GM19025 (cell line): ENCODE data around the gene GPLD1.

Experiments
- ATAC-seq: cut with Tn5 transposase; IDR thresholded peaks from one replicate; pipeline ENCODE4 v1.9.1; 2021; ENCODE audit warnings: mild to moderate bottlenecking, low read depth, moderate library complexity; ENCODE audit not compliant: unreplicated experiment

The GPLD1 gene

DNA sequence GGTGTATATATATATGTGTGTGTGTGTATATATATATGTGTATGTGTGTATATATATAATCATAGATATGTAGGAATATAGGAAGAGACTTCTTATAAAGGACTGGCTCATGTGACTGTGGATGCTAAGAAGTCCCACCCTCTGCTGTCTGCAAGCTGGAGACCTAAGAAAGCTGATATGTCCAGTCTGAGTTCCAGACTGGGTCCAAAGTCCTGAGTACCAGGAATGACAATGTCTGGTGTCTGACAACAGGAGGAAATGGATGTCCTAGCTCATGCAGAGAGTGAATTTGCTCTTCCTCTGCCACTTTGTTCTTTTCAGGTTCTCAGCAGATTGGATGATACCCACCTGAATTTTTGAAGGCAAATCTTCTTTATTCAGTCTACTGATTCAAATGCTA, 12.5 kb upstream of the GPLD1 start:
- no peak for ATAC-seq

DNA sequence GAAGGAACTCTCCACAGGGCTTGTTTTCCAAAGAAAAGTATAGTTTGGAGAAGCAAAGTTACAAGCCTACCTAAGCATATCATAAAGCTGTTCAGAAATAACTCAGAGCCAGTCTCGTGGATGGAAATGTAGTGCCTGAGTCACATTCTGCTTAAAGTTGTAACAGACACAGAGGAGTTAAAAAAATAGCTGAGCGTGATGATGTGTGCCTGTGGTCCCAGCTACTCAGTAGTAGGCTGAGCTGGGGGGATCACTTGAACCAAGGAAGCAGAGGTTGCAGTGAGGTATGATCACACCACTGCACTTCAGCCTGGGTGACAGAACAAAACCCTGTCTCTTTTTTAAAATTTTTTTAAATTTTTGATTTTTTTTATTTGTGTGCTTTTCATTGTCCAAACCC, 12.0 kb upstream of the GPLD1 start:
- ATAC-seq, result no peak

DNA sequence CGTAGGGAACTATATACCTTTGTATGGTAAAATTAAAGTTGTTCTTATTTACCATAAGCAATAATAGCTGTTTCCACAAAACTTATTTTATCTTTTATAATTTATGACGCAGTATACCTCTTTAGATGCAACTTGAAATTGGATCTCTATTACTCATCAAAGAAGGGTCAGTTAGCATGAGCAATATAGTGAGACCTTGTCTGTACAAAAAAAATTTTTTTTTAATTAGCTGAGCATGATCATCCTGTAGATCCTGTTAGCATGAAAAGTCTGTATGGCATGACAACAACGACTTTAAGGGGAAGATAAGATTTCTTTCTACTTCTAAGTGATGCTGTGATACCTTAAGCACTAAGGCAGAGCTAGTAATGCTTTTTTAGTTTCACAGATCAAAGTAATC, 11.3 kb upstream of the GPLD1 start:
- ATAC-seq, result no peak

DNA sequence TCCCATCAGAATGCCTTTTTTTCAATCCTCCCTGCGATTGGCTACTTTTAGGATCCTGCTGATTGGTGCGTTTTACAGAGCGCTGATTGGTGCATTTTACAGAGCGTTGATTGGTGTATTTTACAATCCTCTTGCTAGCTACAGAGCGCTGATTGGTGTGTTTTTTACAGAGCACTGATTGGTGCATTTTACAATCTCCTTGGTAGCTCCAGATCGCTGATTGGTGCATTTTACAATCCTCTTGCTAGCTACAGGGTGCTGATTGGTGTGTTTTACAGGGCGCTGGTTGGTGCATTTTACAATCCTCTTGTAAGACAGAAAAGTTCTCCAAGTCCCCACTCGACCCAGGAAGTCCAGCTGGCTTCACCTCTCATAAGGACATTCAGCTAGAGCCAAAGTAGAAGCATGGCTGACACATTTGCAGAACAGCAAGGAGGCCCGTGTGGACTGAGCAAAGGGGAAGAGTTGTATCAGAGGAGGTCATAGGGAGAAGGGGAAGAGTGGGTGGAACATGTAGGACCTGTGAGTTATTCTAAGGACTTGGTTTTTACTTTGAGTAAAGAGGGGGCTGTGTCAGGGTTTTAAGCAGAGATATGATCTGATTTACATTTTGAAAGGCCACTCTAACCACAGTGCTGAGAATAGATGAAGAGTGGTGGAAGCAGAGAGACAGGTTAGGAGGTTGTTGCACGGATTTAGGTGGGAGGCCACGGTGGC, 8.0 kb upstream of the GPLD1 start:
- no peak for ATAC-seq

DNA sequence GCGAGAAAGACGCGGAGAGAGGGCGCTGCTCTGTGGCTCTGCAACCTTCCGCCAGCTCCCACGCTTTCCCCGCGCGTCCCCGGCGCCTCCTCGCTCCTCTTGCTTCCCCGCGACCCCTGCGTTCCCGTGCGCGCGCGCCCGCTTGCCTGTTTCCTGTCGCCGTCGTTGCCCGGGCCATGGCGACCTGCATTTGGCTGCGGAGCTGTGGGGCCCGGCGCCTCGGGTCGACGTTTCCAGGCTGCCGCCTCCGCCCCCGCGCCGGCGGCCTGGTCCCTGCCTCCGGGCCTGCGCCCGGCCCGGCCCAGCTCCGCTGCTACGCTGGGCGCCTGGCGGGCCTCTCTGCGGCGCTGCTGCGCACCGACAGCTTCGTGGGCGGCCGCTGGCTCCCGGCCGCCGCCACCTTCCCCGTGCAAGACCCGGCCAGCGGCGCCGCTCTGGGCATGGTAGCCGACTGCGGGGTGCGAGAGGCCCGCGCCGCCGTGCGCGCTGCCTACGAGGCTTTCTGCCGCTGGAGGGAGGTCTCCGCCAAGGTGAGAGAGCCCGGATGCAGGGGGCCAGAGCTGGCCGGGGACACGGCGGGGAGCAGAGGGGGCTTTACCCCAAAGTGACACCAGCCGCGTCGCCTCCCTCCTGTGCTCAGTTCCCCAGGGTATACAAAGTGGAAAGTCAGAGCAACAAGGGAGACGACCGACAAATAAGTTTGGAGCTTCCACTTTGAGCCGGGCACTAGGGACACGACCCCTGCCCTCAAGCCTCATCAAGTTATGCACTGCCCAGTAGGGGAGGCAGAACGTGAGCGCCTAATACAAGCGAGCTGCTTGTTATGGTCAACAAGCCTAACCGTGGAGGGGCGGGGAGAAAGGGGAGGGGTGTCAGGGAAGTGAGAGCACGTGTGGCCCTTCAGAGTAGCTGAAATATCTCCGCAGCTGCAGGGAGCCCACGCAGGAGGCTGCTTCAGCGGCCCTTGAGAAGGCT, 5.7 kb upstream of the GPLD1 start, which contains the start of gene ALDH5A1:
ALDH5A1 (plus strand) TSS at position 149 of the 975 bp plus-strand sequence; CDS start at position 177, 28 bp downstream.
- ATAC-seq, result peak; percentile 62

DNA sequence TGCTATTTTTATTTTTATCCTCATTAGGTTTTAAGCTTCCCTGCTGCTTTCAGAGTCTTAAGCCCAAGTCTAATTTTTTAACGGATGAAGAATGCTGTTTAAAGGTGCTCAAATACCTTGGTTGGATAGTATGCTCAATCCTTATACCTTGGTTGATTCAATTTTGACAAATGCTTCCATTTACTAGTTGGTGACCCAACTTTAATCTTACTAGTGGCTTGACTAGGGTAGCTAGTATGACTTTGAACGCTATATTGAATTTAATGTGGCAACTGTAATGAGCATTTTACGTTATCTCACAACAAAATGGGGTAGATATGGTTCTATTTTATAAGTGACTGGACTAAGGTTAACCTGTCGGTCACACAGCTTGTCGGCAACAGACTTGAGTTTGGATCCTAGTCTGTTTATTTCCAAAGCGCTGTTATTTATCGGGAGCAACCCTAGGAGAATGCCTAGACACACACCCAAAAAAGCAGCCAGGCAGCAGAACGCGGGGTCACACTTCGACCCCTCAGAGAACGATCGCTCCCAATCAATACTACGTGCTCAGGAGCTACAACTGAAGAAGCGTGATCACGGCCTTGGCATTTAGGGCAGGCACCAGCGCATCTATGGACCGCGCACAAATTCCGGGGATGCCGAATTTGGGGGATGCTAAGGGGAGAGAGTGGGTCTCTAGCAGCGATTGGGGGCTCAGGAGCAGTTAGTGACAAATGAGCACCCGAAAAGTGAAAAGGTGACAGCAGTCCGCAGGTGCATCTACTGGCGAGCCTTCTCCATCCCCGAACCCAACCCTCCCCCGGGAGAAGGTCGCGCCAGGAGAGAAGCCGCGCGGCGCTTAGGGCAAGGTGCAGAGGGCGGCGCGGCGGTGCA, 4.8 kb upstream of the GPLD1 start:
- ATAC-seq, result no peak

DNA sequence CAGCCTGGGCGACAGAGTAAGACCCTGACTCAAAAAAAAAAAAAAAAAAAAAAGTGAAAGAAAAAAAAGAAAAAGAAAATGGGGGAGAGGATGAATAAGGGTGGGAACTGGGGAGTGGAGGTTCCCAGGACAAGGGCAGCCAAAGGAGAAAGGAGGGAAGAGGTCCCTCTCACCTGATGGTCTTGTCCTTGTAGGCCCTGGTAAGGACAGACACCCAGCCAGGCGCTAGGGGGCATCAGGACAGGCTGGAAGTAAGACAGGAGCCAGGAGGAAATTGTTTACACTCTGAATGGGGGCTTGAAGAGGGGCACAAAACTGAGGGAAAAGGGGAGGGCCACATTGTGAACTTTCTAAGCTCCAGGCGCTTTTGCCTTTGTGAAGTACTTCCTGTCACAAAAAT, 3.1 kb upstream of the GPLD1 start:
- ATAC-seq, result no peak

DNA sequence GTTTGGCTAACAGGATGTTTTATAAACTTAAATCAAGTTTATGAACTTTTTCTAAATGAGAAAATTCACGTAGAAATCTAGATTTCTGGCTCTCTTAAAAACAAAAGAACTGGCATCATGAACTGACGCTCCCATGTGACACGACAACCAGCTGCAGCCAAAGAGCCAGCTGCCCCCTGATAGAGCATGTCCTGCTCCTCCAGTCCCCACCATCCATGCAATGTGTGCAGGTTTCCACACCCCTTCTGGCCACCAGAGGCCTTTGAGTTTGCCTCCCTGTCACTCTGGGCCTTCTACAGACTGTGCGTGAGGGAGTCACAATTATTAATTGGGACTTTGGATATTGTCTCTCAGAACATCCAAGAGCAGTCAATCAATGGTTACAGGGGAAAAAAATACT, 1.6 kb upstream of the GPLD1 start:
- ATAC-seq, result no peak

DNA sequence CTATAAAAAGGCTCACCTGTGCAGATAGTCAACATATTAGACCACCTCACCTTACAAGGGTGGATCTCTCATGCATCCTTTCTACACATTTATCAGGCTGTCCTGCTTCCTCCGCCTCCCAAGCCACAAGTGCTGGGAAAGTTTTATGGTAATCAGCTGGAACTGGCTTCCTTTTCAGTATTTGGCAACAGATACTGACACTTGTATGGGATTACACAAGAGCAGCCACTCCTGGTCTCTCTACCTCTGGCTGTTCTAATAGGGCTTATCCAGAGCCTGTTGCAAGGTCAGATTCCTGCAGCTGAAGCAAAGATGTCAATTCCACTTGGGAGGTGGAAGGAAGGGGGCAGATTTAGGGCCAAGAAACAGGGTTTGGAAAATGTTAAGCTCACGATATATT, 503 bp upstream of the GPLD1 start:
- no peak for ATAC-seq

DNA sequence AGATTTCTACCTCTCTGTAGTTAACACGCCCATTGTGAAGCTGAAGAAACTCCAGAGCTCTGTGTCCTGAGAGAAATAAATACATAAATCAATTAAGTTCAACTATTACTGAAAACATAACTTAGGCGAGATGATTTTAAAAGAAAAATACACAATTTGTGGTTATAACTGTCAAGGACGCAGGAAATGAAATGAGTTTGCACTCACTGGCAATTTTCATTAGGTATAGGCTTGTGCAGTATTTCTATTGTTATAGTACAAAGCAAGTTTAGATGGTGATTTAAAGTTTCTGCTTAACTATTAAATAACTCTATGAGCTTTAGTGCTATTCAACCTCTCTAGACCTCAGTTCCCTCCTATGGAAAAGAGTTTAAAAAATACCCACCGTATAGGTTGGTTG, 3.3 kb downstream of the GPLD1 start:
- ATAC-seq, result no peak

DNA sequence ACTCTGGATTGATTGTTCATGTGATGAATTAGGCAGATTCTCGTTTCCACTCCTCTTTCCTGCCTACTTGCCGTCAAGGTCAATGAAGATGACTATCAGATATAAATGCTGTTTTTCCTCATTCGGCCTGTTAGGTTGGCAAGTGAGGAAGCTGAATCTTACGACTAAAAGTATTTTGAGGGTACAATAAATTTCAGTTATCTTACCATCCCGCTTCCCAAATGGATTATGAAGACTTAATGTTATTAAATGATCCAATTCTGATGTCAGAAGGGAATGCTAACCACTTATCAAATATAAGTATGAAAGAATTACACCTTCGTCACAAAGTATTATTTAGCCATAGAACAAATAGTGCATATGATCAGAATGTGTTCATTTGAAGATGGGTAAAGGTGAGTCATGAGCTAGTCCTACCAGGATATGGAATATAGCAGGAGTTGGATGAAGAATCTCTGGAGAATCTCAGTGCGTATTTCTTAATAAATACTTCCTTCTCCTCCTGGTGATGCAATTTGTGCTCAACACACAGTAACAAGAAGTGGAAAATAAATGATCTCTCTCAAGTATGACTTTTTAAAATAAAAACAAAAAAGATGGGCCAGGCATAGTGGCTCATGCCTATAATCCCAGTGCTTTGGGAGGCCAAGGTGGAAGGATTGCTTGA, 4.6 kb downstream of the GPLD1 start:
- ATAC-seq, result no peak

DNA sequence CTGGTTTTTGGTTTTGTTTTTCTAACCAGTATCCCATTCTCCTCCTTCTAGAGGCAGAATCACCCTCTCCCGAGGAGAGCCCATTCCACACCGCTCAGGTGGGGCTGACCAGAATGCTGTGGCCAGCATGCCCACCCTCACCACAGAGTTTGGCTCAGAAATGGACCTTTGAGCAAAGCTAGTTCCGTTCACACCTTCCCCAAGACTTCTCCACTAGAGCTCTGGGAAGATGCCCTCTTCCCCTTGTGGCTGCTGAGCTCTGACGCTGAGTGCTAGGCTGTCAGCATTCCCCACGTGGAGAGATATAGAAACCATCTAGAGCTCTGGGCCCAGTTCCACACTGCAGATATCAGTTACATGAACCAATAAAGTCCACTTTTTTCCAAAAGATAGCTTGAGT, 7.9 kb downstream of the GPLD1 start:
- ATAC-seq, result no peak

DNA sequence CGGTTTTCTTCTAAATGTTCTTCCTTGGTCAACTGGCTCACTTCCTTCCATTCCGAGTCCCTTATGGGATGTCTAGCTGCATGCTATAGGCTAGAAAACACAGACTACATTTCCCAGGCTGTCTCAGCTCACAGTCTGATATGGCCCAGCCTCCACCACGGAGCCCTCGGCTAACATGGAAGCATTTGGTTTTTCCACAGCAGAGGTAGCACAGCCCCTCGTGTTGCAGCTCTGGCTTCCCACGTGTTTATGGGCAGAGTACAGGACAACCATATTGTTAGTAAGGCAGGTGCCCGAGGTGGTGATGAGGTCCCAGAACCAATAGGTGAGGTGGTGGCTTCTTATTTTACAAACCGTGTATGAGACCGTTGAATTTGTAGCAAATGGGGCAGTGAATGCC, 8.7 kb downstream of the GPLD1 start:
- no peak for ATAC-seq

DNA sequence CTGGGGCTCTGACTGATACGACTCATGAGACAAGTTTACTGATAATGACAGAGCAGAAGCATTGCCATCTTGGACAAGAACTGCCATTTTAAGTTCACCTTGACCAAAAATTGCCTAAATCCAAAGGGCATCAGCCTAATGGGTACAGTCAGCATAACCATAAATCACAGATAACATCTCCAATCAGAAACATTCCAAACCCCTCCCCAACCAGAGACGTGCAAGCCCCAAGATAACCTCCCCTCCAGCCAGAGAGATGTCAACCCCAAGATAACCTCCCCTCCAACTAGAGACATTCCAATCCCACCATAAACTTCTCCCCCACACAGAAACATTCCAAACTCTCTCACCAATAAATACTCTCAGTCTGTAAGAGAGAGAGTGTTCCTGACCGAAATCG, 10.5 kb downstream of the GPLD1 start:
- no peak for ATAC-seq

DNA sequence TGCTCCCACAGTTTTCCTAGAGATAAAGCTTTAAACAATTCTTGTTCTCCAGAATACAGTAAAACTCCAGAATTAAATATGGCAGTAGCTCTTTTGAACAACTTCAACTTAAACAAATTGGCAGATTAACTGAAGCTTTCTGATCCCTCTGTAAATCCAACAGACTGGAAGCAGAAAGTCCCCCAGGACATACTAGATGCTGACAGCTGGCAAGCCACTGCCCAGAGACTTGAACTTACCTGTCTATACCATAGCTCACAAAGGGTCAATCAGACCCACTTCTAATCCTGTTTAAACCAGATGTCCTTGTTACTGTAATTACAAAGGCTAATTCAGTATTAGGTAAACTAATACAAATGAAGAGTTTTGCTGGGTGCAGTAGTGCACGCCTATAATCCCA, 12.3 kb downstream of the GPLD1 start:
- no peak for ATAC-seq

DNA sequence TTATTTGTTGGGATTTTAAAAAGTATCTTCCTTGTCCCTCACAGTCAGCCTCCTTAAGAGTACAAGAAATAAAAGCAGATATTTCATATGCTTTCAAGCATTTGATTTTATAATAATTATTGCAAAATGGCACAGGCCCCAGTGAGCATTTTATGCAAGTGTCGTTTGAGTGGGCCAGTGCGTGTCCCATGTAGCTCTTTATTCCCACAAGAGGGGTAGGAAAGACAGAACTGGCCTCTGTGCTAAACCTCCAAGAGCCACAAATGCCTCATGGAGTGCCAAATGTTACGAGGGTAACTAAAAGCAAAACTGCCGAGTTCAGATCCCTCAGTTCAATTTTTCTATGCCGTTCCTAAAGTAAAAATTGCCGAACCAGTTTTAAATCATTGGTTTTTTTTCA, 12.7 kb downstream of the GPLD1 start:
- no peak for ATAC-seq

DNA sequence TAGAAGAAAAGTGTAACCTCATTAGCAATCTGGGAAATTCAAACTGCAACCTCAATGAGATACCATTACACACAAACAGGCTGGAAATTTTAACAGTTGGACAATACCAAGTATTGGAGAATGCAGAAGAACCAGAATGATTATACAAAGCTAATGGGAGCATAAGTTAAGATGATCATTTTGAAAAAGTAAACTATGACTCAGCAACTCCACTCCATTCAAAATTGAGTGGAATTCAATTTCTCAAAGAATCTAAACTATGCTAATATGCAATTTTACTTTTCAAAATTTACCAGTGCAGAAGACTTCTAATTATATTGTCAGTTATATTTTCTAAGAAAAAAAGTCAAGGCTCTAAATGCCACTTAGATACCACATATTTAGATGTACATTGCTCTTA, 17.2 kb downstream of the GPLD1 start:
- no peak for ATAC-seq

DNA sequence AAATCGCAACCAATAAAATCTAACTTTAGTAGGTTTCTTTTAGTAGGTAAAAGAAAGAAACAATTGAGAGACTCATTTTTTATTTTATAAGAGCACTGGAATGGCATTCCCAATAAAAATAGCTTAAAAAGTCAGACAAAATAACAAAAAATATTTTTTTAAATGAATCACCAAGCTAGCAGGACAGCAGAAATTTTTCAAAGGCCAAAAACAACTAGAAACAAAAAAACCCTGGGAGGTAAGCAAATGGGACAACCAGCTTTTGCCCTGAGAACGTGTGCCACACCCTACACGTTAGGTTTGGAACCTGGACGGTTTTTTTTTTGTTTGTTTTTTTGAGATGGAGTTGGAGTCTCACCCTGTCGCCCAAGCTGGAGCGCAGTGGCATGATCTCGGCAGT, 19.6 kb downstream of the GPLD1 start:
- no peak for ATAC-seq

DNA sequence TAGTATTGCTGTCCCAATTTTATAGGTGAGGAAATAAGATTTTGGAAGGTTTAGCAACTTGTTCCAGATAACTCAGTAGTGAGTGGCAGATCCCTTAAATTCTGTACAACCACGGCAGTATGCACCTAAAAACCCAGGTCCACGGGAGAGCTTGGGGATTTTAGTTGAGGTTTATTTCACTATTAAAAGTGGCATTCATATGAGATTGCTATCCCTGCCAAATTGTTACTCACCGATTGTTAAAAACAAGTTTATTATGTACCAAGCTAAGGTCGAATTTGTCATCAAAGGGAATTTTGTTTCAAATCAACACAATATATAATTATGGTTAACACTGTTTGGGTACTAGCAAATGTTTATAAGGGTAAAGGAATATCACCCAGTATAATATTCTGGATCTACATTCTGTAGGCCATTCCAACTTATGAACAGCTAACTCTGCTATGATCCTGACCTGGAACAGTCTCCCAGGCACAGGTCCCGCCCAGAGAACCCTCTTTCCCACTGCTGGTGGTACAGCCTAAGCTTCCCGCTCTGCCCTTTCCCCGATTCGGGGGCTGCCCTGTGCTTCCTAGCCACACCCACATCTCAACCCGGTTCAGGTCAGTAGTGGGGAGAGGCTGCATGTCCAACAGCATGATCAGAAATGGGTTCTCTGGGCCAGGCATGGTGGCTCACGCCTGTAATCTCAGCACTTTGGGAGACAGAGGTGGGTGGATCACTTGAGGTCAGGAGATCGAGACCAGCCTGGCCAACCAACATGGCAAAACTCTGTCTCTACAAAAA, 24.9 kb downstream of the GPLD1 start:
- ATAC-seq, result no peak
